Measurements from ENCODE around the gene UXT.
"Not testable (repeated sequence)": the region's sequence is repeated elsewhere in the genome, so short reads cannot be mapped to it uniquely, and the experiment has no call there.

The UXT gene

GRCh38 chrX:47610511-47610910, 48.5 kb downstream of the UXT start:
- no peak for TF ChIP-seq ELF4 (IDR thresholded peaks at IDR 0.05)
- TF ChIP-seq NFRKB (IDR thresholded peaks at IDR 0.05): no peak
- TF ChIP-seq CTBP1 (IDR thresholded peaks at IDR 0.05; ENCODE audit: borderline replicate concordance): no peak
- no peak for TF ChIP-seq SP1 (IDR thresholded peaks at IDR 0.05)
- ChIA-PET CTCF (no interaction called here), POLR2A (no interaction called here)
- no peak for DNase-seq (ENCODE audit: extremely low spot score)

- DNase-seq (ENCODE audit: extremely low spot score): no peak
- TF ChIP-seq PKNOX1 (IDR thresholded peaks at IDR 0.05) (no peak), SUZ12 (IDR thresholded peaks at IDR 0.05) (no peak), L3MBTL2 (conservative IDR thresholded peaks at IDR 0.05) (no peak), TARDBP (IDR thresholded peaks at IDR 0.05) (no peak), BHLHE40 (IDR thresholded peaks at IDR 0.05; ENCODE audit: borderline replicate concordance) (no peak), ELF4 (IDR thresholded peaks at IDR 0.05) (no peak), LEF1 (IDR thresholded peaks at IDR 0.05; ENCODE audit: borderline replicate concordance) (no peak), NFRKB (IDR thresholded peaks at IDR 0.05) (no peak), FOXA1 (IDR thresholded peaks at IDR 0.05) (no peak), FOXK2 (IDR thresholded peaks at IDR 0.05) (no peak), HDGF (IDR thresholded peaks at IDR 0.05; ENCODE audit: borderline replicate concordance) (no peak), FOXM1 (IDR thresholded peaks at IDR 0.05; ENCODE audit: borderline replicate concordance) (no peak)
- ChIA-PET POLR2A (no interaction called here), CTCF (interaction anchor here (0.6 kb wide), 1 partner anchor 31 kb away, joined by 3 read pairs; no protein-coding TSS in a partner anchor)
Observed at GRCh38 chrX:47608130-47608810, 50.7 kb downstream of the UXT start.

GRCh38 chrX:47607091-47607490, 51.9 kb downstream of the UXT start:
- no peak for DNase-seq (ENCODE audit: extremely low spot score)
- ChIA-PET POLR2A (no interaction called here), CTCF (no interaction called here)
- TF ChIP-seq L3MBTL2 (conservative IDR thresholded peaks at IDR 0.05) (no peak), FOXM1 (IDR thresholded peaks at IDR 0.05; ENCODE audit: borderline replicate concordance) (no peak), FOXK2 (IDR thresholded peaks at IDR 0.05) (no peak), NFRKB (IDR thresholded peaks at IDR 0.05) (no peak), BHLHE40 (IDR thresholded peaks at IDR 0.05; ENCODE audit: borderline replicate concordance) (no peak), SUZ12 (IDR thresholded peaks at IDR 0.05) (no peak), ZNF384 (IDR thresholded peaks at IDR 0.05) (no peak), LEF1 (IDR thresholded peaks at IDR 0.05; ENCODE audit: borderline replicate concordance) (no peak), ARNT (IDR thresholded peaks at IDR 0.05) (no peak), CTBP1 (IDR thresholded peaks at IDR 0.05; ENCODE audit: borderline replicate concordance) (no peak), HDGF (IDR thresholded peaks at IDR 0.05; ENCODE audit: borderline replicate concordance) (no peak), FOXA1 (IDR thresholded peaks at IDR 0.05) (no peak), PKNOX1 (IDR thresholded peaks at IDR 0.05) (no peak), SP1 (IDR thresholded peaks at IDR 0.05) (no peak)

- TF ChIP-seq ZNF384 (IDR thresholded peaks at IDR 0.05) (no peak), ARNT (IDR thresholded peaks at IDR 0.05) (no peak), L3MBTL2 (conservative IDR thresholded peaks at IDR 0.05) (no peak), PKNOX1 (IDR thresholded peaks at IDR 0.05) (no peak), FOXM1 (IDR thresholded peaks at IDR 0.05; ENCODE audit: borderline replicate concordance) (no peak), TARDBP (IDR thresholded peaks at IDR 0.05) (no peak), HDGF (IDR thresholded peaks at IDR 0.05; ENCODE audit: borderline replicate concordance) (no peak), FOXK2 (IDR thresholded peaks at IDR 0.05) (no peak), SUZ12 (IDR thresholded peaks at IDR 0.05) (no peak)
- CTCF ChIA-PET: no interaction called here
- POLR2A ChIA-PET: no interaction called here
- no peak for DNase-seq (ENCODE audit: extremely low spot score)
Observed at GRCh38 chrX:47605024-47605423, 54.0 kb downstream of the UXT start.

- DNase-seq (ENCODE audit: extremely low spot score); CTCF ChIA-PET; POLR2A ChIA-PET: not testable (repeated sequence)
Observed at GRCh38 chrX:47603125-47603524, 55.9 kb downstream of the UXT start.

Data from HEK293T (cell line).